EH (cell line): ENCODE data around the gene MVB12B.
"Not testable (repeated sequence)": the region's sequence is repeated elsewhere in the genome, so short reads cannot be mapped to it uniquely, and the experiment has no call there.

ENCODE experiments used
- DNase-seq: peaks from one replicate; pipeline ENCODE4 v3.0.0-alpha.2; 2015; ENCODE audit warnings: low read depth

MVB12B gene

GRCh38 chr9:126326228-126327005, at the start of gene MVB12B:
TSS of gene MVB12B (plus strand) at chr9:126326829. CDS start at chr9:126326930, 101 bp downstream.
- DNase-seq, result peak; percentile 47

GRCh38 chr9:126283799-126284465, 42.7 kb upstream of the MVB12B start:
- no peak for DNase-seq

DNA sequence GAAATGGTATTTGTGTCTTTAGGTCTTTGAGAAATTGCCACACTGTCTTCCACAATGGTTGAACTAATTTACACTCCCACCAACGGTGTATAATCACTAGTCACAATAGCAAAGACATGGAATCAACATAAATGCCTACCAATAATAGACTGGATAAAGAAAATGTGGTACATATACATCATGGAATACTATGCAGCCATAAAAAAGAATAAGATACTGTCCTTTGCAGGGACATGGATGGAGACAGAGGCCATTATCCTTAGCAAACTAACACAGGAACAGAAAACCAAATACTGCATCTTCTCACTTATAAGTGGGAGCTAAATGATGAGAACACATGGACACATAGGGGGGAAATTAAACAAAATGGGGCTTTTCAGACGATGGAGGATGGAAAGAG, 41.0 kb upstream of the MVB12B start:
- DNase-seq, result not testable (repeated sequence)

DNA sequence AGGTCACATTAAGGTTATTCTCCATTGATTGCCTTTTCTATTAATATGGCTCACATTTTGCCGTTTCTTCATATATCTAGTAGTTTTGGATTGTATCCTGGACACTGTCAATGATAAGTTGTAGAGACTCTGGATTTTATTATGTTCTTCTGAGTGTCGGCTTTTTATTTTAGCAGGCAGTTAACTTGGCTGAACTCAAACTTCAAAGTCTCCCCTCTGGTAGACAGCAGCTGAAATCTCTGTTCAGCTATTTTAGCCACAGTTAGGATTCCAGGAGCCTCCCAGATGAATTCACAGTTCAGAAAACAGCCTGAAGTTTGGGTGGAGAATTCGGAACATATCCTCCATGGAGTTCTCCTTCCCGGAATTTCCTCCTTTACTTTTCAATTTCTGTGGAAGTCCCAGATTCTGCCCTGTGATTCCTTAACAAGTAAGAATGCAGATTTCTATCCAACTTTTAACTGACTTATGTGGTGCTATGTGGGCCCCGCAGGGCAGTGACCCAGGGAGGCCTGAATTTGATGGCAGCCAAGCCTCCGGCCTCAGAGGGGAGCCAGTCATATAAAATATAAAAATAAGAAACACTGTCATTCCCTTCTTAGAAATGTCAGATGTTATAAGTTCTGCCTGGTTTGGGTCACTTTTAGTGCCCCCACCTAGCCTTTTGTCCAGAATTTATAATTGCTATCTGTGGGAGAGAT, 39.3 kb upstream of the MVB12B start:
- DNase-seq, result no peak

DNA sequence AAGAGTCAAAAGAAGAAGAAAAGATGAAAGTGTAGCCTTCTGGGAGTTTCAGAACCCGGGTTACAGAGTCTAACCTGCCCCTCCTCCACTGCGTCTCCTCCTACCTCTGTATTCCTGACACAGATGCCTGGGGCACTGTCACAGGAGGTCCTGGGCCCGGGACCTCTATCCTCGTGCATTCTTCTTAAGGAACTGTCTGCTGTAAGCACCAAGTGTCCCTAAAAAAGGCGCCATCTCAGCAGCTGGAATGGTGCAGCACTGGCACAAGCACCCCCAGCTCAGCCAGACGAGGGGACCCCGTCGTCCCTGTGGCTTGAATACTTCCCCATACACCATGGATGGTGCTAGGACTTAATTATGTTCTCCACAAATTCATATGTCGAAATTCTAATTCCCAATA, 35.8 kb upstream of the MVB12B start:
- DNase-seq, result no peak

- no peak for DNase-seq
Measured at GRCh38 chr9:126291925-126292324, 34.7 kb upstream of the MVB12B start.

- no peak for DNase-seq
Measured at GRCh38 chr9:126292736-126293521, 33.7 kb upstream of the MVB12B start.

DNA sequence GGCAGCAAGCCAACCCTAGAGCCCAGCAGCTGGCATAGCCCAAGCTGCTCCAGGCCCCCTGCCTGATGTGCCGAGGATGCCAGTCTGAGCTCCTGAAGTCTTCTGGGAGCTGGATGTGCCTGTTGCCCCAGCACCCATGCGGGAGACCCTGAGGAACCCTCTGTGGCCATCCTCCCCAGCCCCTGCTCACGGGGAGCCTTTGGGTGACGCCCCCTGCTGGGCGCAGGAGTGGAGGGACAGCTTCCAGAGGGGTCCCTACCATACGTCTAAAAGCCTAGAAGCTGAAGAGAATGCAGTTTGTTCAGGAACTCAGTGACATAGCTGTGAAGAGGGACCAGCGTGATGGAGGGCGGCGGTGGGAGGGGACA, 33.1 kb upstream of the MVB12B start:
- DNase-seq, result no peak

- DNase-seq, result no peak
Measured at GRCh38 chr9:126294331-126295081, 32.1 kb upstream of the MVB12B start.

GRCh38 chr9:126295082-126295477, 31.5 kb upstream of the MVB12B start:
- no peak for DNase-seq

DNA sequence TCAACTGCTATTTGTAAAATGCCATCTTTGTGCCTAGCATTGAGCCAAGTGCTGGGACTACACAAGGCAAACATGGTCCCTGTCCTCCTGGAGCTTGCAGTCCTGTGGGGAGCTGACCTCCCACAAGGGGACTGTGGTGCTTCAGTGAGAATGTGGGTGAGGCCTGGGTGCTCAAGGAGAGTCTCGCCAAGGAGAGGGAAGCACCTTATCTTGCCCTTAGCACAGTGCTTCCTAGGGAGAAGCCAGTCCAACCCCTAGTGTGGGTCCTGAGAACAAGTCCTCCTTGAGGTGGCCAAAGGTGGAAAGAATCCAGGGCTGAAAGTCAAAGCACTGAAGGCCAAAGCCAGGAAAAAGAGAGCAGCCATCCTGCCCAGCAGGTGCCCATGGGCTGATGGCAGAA, 31.1 kb upstream of the MVB12B start:
- no peak for DNase-seq

DNA sequence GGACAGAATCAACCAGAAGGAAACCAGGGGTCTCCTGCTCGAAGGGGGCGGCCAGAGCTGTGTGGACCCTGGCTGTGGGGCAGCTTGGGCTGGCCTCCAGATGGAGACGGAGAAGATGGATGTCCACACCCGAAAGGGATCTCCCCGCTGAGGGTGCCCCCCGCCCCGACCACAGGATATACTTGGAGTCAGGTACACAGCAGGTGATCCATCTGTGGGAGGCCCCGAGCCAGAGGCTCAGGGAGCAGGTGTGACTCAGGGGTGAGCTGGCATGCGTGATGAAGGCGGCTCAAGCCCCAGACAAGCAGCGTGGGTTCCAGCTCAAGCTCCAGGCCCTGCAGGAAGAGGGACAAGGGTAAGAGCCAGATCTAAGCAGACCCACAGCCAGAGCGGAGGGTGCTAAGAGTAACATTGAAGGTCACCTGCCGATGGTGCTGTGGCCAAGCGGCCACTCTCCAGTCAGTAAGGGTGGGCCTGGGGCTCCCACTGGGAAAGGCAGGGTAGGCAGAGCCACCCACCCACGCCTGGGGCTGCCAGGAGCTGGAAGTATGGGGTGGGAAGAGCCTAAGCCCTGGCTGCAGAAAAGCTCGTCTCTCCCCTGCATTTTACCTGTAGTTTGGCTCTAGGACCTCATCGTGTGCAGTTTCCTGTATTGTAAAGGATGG, 30.6 kb upstream of the MVB12B start:
- DNase-seq, result no peak

DNA sequence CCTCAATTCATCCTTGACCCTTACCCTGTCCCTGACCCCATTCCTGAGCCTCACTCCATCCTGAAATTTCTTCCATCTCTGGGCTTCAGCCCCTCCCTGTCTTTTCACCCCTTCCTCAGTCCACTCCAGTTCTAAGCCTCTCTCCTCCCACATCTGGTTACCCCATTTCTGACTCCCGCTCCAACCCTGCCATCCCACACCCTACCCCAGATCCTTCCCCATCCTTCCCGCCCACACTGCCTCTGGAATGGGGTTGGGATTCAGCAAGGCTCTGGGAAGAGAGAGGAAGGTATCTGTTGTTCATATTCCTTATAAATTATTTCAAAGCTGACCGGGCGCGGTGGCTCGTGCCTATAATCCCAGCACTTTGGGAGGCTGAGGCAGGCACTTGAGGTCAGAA, 29.9 kb upstream of the MVB12B start:
- no peak for DNase-seq

- no peak for DNase-seq
Measured at GRCh38 chr9:126297661-126298060, 29.0 kb upstream of the MVB12B start.

- no peak for DNase-seq
Measured at GRCh38 chr9:126298063-126298801, 28.4 kb upstream of the MVB12B start.

- DNase-seq, result no peak
Measured at GRCh38 chr9:126299706-126300276, 26.8 kb upstream of the MVB12B start.

- DNase-seq, result no peak
Measured at GRCh38 chr9:126301196-126301595, 25.4 kb upstream of the MVB12B start.

DNA sequence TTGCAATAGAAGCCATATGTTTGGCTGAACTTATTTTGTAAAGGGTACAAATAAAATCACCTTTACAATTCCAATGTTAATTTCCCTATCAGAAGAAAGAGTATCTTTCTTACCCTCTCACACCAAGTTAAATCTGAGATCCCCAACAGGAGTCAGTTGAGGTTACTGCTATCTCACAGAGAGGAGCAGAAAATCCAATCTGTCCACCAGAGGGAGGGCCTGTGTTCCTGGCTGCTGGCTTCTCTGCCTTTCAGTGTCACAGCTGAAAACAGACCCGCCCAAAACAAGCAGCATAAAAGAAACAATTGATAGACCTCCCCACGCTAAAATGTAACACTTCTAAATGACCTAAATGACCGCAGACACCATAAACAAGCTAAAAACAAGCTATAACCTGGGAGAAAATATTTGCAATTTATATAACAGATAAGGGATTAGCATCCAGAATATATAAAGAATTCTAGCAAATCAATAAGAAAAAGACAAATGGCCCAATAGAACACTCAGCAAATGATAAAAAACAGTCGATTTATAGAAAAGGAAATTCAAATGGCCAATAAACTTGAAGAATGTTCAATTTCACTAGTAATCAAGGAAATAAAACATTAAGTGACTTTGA, 24.5 kb upstream of the MVB12B start:
- DNase-seq, result peak; percentile 72

DNA sequence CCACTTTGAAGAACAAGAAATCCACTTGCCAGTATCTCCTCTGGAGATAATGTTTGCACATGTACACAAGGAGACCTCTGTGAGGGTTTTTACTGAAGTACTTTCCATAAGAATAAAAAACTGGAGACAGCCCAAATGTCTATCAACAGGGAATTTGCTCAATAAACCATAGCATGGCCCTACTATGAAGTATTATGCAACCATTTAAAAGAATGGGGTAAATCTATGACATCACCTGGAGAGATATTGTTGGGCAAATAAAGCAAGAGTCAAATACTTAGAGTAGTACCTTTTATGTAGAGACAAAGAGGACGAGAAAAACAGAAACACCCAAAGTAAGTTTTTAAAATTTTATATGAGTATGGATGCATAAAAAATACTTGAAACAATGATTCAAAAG, 23.9 kb upstream of the MVB12B start:
- no peak for DNase-seq
